ENCODE data around the gene OR52I1.
A peak's percentile ranks its signal among the peaks of the same experiment; 100 is the strongest.

OR52I1 gene, protein sequence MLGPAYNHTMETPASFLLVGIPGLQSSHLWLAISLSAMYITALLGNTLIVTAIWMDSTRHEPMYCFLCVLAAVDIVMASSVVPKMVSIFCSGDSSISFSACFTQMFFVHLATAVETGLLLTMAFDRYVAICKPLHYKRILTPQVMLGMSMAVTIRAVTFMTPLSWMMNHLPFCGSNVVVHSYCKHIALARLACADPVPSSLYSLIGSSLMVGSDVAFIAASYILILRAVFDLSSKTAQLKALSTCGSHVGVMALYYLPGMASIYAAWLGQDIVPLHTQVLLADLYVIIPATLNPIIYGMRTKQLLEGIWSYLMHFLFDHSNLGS

DNA sequence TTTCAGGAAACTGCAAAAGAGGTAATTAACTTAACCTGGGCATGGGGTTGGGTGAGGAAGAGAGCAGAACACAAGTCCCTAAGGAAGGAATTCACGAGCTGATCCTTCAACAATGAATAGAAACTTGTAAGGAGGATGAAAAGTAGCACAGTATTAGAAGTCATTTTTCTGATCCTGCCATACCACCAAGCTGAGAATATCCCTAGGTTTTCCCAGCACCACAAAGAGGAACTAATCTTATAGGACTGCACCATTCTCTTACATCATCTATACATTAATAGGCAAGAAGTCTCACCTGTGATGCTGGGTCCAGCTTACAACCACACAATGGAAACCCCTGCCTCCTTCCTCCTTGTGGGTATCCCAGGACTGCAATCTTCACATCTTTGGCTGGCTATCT lies at the start of gene OR52I1:
Gene OR52I1, plus strand, starts transcription at position 301 of the 400 bp plus-strand sequence. Its CDS starts 0 bp downstream, at position 301.
- DNase-seq (ENCODE audit: low read depth in 2 of 2): no peak

DNA sequence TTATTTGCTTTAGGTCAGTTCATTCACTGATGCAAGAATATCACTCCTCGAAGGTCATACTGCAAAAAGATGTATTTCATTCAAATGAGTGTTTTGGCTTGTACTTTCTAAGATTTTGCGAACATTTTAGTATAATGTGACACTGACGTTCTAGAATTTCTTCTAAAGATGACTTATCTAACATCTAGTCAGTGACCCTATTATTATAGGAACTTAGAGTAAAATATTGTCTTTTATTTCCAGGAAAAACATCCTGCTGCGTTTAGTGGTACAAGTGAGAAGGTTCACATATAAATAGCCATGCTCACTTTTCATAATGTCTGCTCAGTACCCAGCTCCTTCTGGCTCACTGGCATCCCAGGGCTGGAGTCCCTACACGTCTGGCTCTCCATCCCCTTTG lies 48.9 kb upstream of the OR52I1 start, which contains the start of gene OR52M1:
Gene OR52M1, plus strand, starts transcription at position 301 of the 400 bp plus-strand sequence. Its CDS starts 0 bp downstream, at position 301.
- no peak for DNase-seq (ENCODE audit: low read depth in 2 of 2)

DNA sequence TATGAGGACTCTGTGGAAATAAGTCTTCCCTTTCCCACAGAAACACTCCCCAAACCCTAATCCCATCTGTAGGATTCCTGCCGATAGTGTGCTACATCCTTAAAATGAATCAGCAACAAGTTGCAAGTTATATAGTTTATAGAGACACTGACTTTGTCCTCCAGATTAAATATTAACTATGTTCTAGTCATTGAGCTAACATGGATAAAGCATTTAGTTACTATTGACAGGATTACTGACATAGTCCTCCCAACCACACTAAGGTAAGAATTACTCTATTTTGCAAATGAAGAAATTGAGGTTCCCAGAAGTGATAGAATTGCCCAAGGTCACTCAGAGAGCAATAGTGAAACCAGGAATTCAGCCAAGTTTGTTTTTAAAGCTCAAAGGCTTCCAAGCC lies 47.0 kb upstream of the OR52I1 start:
- no peak for DNase-seq (ENCODE audit: low read depth in 2 of 2)

DNA sequence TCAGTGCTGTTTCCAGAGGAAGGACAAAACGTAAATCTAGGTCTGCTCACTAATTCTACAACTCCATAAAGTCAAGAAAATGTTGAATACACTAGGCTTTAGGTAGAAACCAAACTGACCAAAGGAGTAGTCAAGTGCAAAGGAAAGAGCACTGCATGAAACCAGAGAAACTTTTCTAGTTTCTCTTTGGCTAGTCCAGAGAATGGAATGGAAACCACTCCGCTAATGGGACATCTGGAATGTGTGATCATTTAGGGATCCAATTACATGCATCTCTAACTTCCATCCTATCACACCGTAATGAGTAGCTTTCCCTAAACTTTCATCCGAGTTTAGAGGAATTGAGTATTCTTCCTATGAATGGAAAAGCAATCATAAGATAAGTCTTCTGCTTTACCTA lies 46.4 kb upstream of the OR52I1 start:
- DNase-seq (ENCODE audit: low read depth in 2 of 2): no peak

DNA sequence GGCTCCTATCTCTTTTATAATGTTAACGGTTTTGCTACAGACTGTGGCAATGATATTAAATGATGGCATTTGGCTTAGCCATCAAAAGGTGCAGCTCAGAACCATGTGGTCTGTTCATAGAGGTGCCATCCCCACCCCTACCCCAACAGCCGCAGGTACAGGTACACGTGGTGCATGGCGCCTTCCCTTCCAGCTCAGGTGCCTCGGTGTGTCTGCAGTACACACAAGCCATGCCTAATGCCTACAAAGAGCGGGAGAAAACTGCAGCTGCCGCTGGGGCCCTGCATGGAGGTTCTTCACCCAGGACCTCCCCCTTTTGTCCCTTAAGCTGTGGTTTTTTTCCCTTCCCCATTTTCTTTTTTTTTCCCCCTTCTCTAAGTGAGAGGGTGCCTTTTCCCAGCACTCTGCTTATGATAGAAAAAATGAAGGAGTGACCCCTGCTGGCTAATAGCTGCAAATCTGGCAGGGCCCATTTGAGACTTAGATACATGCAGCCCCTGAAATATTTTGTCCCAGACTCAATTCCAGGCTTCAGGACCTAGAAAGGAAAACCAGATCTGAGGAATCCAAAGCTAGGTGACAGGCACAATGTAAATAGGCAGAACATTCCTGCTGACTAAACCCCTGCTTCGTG lies 42.4 kb upstream of the OR52I1 start:
- DNase-seq (ENCODE audit: low read depth in 2 of 2): no peak

DNA sequence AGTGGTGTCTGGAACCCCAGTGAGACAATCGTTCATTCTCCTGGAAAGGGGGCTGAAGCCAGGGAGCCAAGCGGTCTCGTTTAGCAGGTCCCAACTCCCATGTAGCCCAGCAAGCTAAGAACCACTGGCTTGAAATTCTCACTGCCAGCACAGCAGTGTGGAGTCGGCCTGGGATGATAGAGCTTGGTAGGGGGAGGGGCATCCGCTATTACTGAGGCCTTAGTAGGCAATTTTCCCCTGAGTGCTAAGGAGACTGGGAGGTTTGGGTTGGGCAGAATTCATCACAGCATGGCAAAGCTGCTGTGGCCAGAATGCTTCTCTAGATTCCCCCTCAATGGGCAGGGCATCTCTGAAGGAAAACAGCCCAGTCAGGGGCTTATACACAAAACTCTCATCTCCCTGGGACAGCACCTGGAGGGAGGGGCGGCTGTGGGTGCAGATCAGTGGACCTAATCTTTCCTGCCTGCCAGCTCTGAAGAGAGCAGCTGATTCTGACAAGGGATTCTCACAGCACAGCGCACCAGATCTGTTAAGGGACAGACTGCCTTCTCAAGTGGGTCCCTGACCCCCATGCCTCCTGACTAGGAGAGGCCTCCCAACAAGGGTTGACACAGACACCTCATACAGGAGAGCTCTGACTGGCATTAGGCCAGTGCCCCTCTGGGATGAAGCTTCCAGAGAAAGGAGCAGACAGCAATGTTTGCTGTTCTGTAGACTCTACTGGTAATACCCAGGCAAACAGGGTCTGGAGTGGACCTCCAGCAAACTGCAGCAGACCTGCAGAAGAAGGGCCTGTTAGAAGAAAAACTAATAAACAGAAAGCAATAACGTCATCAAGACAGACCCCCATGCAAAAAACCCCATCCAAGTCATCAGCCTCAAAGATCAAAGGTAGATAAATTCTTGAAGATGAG lies 34.1 kb upstream of the OR52I1 start:
- DNase-seq (ENCODE audit: low read depth in 2 of 2): no peak

DNA sequence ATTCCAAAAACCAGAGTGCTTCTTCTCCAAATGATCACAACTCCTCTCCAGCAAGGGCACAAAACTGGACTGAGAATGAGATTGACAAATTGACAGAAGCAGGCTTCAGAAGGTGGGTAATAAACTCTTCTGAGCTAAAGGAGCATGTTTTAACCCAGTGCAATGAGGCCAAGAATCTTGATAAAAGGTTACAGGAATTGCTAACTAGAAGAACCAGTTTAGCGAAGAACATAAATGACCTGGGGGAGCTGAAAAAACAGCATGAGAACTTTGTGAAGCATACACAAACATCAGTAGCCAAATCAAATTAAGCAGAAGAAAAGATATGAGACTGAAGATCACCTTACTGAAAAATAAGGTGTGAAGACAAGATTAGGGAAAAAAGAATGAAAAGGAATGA lies 33.4 kb upstream of the OR52I1 start:
- no peak for DNase-seq (ENCODE audit: low read depth in 2 of 2)

DNA sequence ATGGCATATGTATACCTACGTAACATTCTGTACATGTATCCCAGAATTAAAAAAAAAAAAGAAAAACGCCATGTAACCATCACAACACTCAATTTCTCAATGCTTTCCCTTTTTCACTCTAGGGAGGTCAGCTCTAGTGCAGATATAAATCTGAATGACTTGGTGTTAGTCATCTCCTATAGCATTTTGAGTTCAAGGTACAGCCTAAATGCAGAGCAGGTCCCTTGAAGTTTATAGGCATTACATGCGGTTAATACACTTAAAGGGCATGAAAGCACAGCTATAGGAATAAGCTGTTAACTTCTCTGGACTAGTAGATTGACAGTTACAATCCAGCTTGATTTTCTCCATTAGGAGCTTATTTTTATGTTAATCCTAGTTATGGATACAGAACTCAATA lies 28.5 kb upstream of the OR52I1 start:
- DNase-seq (ENCODE audit: low read depth in 2 of 2): no peak

DNA sequence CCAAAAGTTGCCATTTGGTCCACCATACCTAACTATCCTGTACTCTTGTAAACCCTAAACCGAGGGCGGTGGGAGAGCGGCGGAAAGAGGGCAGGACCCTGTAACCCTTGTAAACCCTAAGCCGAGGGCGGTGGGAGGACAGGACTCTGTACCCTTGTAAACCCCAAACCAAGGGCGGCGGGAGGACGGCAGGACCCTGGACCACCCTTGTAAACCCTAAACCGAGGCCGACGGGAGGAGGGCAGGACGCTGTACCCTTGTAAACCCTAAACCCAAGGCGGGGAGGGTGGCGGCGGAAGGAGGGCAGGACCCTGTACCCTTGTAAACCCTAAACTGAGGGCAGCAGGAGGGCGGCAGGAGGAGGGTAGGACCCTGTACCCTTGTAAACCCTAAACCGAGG lies 24.8 kb upstream of the OR52I1 start:
- no peak for DNase-seq (ENCODE audit: low read depth in 2 of 2)

DNA sequence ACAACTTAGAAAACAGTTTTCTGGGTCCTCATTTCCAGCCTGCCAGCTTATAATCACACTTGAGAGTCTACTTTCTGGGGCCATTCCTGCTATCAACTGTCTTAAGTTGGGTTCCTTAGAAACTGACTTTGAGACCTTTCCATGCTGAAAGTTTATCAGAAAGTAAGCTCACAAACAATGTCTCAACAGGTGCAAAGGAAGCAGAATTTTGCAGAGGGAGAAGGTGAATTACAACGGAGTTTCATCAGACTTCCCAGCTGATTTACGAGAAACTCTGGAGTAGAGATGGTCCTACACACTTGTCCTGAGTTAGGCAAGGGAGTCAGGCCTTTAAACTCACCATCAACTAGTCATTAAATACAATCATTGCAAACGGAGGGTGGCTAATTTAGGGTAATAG lies 17.0 kb upstream of the OR52I1 start:
- no peak for DNase-seq (ENCODE audit: low read depth in 2 of 2)

DNA sequence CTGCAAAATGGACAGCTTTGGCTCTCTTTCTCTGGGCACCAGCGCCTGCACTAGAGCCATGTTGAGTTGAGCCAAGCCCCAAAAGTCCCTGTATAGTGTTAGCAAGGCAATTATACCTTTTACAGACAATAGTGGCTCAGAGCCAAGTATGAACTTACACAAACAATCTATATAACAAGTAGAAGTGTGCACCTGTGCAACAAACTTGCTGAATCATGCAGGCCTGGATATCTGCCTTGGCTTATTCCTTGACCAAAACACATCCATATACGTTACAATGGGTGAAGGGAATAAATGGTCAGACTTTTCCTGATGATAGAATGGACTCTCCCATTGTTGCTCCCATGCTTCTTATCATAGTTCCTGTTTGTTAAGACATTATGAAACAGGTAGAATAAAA lies 16.1 kb upstream of the OR52I1 start:
- DNase-seq (ENCODE audit: low read depth in 2 of 2): no peak

DNA sequence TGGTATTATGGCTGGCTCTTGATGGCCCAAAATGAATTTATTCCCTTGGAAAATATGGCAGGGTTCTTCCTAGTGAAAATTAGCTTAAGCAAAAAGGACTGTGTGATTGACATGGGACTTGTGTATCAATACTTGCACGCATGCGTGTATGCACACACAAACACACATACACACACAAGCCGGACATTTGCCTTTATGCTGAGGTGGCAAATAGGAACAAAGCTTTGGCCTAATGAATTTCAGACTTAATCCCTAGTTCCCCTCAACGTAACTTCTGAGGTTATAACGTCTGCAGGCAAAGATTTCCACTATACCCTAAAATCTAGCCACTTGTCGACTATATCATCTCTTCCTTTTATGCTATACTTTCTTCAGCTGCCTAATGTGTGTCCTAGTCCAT lies 15.2 kb upstream of the OR52I1 start:
- DNase-seq (ENCODE audit: low read depth in 2 of 2): no peak

DNA sequence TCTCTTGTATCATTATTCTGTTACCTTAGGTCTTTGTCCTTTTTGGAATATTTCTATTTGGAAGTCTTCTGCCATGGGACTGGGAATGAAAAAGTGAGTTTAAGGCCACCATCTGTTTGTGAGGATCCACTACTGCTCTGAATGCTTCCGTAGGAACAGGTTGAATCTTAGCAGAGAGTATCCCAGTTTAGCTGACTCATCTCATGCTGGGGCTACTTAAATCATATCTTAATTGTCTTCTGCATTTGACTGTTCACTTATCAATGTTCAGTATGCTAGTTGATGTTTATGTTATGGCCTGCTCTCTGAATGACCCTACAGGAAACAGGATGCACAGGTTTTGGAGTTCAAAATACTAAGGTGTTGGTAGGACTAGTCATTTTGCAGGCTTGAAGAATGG lies 13.7 kb upstream of the OR52I1 start:
- DNase-seq (ENCODE audit: low read depth in 2 of 2): no peak

DNA sequence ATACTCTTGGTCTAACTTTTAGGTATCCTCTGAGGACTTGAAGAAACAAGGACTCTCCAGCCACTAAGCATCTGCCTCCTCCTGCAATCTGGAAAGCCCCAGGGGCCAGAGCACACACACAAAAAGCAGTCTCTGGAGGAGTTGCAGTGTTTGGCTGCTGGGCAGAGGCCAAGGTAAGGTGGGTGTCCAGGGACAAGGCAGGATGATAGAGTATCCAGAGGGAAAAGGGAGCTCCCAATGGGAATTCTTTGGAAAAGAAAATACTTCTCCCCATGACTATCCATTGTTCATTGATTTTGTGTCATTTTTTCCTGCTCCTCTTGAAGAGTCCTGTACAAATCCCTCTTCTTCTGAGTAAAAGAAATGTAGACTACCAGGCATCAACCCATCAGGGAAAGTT lies 12.4 kb upstream of the OR52I1 start, which contains the start of gene OR52I2:
Gene OR52I2, plus strand, starts transcription at position 301 of the 400 bp plus-strand sequence.
- DNase-seq (ENCODE audit: low read depth in 2 of 2): no peak

DNA sequence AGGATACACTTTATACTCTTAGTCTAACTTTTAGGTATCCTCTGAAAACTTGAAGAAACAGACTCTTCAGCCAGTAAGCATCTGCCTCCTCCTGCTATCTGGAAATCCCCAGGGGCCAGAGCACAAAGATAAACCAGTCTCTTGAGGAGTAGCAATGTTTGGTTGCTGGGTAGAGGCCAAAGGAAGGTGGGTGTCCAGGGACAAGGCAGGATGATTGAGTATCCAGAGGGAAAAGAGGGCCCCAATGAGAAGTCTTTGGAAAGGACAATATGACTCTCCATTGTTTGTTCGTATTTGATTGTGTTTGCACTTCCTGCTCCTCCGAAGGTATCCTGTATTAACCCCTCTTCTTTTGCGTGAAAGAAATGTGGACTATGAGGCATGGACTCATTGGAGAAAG lies 4.8 kb upstream of the OR52I1 start:
- no peak for DNase-seq (ENCODE audit: low read depth in 2 of 2)

DNA sequence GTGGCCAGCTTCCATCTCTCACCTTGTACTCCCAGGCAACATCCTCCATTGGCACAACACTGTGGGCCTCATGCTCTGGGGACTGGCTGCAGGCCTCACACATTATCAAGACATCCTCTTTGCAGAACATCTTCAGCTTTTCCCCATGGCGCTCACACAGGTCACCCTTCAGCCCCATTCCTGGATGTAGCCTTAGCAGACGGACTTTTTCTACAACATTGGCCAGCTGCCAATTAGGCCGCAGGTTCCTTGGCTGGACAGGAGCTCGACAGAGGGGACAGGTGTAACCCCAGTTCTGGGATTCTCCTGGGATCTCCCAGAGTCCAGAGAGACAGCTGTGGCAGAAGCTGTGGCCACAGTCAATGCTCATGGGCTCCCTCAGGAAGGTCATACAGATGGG lies 11.2 kb downstream of the OR52I1 start:
- DNase-seq (ENCODE audit: low read depth in 2 of 2): no peak

DNA sequence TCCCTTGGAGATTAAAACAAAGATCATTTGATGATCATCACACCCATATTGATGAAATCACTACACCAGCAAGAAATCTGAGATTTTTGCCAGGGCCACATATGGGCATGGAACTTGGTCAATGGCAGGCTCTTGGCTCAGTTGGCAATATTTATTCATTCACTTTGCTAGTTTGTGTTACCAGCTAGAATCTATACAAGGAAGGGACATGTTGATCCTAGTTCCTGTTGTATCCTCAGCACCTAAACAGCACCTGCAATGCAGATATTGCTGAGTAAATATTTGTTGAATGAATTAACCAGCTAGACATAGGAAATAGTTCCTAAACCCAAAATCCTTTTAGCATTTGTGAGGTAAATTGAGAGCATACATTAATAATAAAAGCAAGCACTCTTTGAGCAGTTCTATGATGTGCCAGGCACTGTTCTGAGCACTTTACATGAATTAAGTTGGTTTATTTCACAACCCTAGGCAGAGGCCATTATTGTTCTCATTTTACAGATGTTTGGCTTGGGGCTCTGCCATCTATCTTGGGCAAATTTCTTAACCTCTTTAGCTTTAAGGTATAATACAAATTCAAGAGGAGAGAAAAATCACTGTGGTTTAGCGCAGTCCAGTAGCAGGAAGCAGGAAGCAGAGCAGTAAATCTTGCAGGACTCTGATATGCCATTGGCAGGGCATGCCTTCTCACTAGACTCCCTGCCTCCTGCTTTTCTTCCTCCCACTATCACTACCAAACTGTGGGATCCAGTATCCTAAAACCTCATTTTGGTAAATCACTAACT lies 12.6 kb downstream of the OR52I1 start:
- DNase-seq (ENCODE audit: low read depth in 2 of 2): no peak

DNA sequence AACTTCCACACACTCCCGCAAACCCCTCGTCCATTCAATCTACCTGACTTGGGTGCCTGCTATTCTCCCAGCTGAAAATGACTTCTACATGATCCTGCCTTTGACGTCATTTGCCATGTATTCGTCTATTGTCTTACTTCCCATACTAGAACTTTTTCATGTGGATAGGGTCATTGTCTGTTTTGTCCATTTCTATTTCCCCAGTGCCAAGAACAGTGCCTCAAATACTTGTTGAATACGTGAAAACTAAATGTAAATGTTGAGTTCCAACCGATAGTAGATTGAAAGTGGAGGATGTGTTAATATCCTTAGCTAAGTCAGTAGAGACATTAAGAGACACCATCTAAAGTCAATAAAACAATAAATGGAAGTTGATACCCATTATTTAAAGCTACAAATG lies 13.3 kb downstream of the OR52I1 start:
- no peak for DNase-seq (ENCODE audit: low read depth in 2 of 2)

DNA sequence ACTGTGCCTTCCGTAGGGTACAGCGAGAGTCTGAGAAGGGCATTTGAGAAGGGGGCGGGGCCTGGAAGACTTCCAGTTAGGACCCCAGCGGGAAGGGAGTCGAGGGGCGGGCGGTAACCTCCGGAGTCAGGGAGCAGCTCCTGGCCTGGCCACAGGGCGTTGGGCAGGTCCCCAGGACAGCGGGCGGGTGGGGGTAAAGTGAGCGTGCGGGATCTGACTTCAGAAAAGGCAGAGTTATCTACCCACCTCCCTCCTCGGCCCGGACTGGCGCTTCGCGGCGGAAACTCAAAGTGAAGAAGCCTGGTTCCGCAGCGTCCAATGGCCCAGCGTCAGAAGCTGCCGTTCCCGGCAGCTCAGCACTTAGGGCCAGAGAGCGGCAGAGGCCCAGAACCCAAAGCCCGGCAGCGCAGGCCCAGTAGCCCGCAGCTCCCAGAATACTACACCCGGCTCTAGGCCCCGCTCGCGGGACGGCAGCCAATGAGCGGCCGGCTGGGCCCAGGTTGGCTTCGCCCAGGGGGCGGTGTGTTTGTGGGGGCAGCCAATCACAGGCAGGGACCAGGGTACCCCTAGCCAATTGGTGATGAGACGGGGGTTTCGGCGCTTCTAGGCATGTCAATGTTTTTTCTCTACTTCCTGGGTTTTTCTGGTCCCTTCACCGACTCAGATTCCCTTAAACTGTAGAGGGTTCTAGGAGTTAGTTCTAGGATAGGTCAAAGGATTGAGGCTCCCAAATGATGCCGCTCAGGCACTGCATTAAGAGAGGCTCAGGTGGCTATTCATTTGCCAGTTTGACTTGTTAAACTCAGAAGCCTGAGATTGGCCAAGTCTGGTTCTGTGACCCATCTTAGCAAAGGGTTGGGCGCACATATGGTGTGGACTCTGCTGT lies 14.2 kb downstream of the OR52I1 start, which contains the start of gene TRIM68:
Gene TRIM68, minus strand, starts transcription at position 451 of the 886 bp plus-strand sequence. CDS start 2,727 bp downstream, outside the sequence.
- DNase-seq (ENCODE audit: low read depth in 2 of 2): peak; percentile 92

DNA sequence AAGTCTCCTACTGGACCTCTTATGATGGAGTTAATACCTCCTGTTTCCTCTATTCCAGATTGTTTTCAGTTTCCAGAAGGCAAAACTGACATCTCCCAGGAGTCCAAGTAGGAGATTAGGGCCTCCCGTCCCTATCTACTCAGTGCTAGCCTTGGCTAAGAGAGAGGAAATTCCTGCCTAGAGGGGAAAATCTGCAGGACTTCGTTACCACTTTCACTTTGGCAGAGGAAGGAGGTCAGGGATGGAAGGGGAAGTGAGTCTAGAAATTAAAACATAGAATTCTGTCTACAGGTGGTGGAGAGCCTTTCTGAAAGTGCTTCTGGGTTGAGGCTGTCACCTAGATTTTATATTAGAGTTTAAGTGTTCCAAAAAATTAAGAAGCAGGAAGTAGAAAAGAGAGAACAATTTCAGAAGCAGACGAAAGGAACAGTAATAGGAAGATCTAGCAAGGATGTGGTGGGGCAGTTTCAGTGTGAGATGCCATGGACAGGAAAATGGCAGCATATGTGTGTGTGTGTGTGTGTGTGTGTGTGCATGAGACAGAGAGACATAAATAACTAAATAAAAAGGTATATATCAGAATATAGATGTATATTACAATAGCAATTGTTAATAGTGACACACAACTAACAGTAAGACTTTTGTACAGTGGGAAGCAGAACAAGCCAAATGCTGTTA lies 16.6 kb downstream of the OR52I1 start:
- no peak for DNase-seq (ENCODE audit: low read depth in 2 of 2)
